OCI-LY7 (cell line): ENCODE results near the gene TGM4. TPM values are rescaled to one million over a fixed set of nuclear protein-coding genes. Genes with fewer than 3 reads are reported as not detected.

Experiments used
- BruUV-seq: library from RNA; stranded (reverse); fragments of 400-500 nt; replicated peaks from 2 replicates; lab custom pipeline; 2021; lab: Mats Ljungman, UMichigan
- CTCF ChIA-PET: fragments of 300-600 bp; sonication (Branson Sonifier 250); formaldehyde crosslinking; loops from one replicate; lab custom pipeline; 2022; ENCODE audit warnings: antibody characterized with exemption; ENCODE audit not compliant: unreplicated experiment; lab: Charles Lee
- POLR2A ChIA-PET: fragments of 300-600 bp; sonication (Branson Sonifier 250); formaldehyde crosslinking; loops from one replicate; lab custom pipeline; 2022; ENCODE audit warnings: antibody characterized with exemption; lab: Charles Lee
- DNase-seq: peaks from one replicate; pipeline ENCODE4 v3.0.0-alpha.2; 2015; ENCODE audit warnings: low spot score
- H2AFZ ChIP-seq: fragments of 200-600 bp; sonication (generic), shearing (Covaris generic); 2 replicates; pipeline ENCODE4 v1.6.1; 2014; ENCODE audit warnings: mild to moderate bottlenecking, antibody characterized with exemption, low read length, moderate library complexity
- H3K27ac ChIP-seq: fragments of 200-600 bp; sonication (generic); 2 replicates; pipeline ENCODE4 v1.5.1; 2014; ENCODE audit warnings: mixed run types, low read depth, mild to moderate bottlenecking, moderate library complexity, low read length, inconsistent platforms; ENCODE audit not compliant: poor library complexity, severe bottlenecking
- H3K36me3 ChIP-seq: fragments of 200-600 bp; sonication (generic); 2 replicates; pipeline ENCODE4 v1.6.1; 2014; ENCODE audit warnings: mild to moderate bottlenecking, antibody characterized with exemption, low read length, moderate library complexity, mixed read lengths; ENCODE audit not compliant: insufficient read depth
- H3K4me1 ChIP-seq: fragments of 200-600 bp; sonication (generic); 2 replicates; pipeline ENCODE4 v1.5.1; 2014; ENCODE audit warnings: mild to moderate bottlenecking, low read length; ENCODE audit not compliant: insufficient read depth, poor library complexity, severe bottlenecking
- H3K4me2 ChIP-seq: fragments of 200-600 bp; sonication (generic); 2 replicates; pipeline ENCODE4 v1.6.1; 2014; ENCODE audit warnings: mild to moderate bottlenecking, low read length
- H3K4me3 ChIP-seq: fragments of 200-600 bp; sonication (generic); 2 replicates; pipeline ENCODE4 v1.5.1; 2014; ENCODE audit warnings: mild to moderate bottlenecking, low read depth, low read length; ENCODE audit not compliant: poor library complexity, severe bottlenecking
- H3K79me2 ChIP-seq: fragments of 200-600 bp; sonication (generic); 2 replicates; pipeline ENCODE4 v1.6.1; 2016; ENCODE audit warnings: low read depth, mild to moderate bottlenecking, low read length, moderate library complexity, mixed read lengths; ENCODE audit not compliant: insufficient read depth
- H3K9me2 ChIP-seq: fragments of 200-600 bp; sonication (generic); 2 replicates; pipeline ENCODE4 v1.6.1; 2016; ENCODE audit warnings: mild to moderate bottlenecking, low read length, mixed read lengths; ENCODE audit not compliant: insufficient read depth
- H3K9me3 ChIP-seq: fragments of 200-600 bp; sonication (generic); 2 replicates; pipeline ENCODE4 v1.6.1; 2014; ENCODE audit warnings: mild to moderate bottlenecking, mixed run types, low read length, mixed read lengths
- H4K20me1 ChIP-seq: fragments of 200-600 bp; sonication (generic); 2 replicates; pipeline ENCODE4 v1.6.1; 2014; ENCODE audit warnings: mild to moderate bottlenecking, antibody characterized with exemption, low read length, moderate library complexity, mixed read lengths; ENCODE audit not compliant: insufficient read depth
- CTCF ChIP-seq: fragments of 200-600 bp; sonication (generic); conservative IDR thresholded peaks from 2 replicates; pipeline ENCODE4 v1.5.1; 2014; ENCODE audit warnings: mild to moderate bottlenecking, antibody characterized with exemption, low read length, moderate library complexity, mixed read lengths
- EZH2phosphoT487 ChIP-seq: fragments of 200-600 bp; sonication (generic); IDR thresholded peaks from 2 replicates; pipeline ENCODE4 v1.6.1; 2018; ENCODE audit warnings: low read depth, borderline replicate concordance, mild to moderate bottlenecking, mixed run types, antibody characterized with exemption, low read length, moderate library complexity, mixed read lengths
- intact Hi-C: fragments of 100-400 bp; cut with micrococcal nuclease; formaldehyde crosslinking; loops from one replicate; pipeline ENCODE4 v1.10.0; 2022; ENCODE audit not compliant: unreplicated experiment
- total RNA-seq, 2 experiments: library from RNA; depleted of rRNA in 1 of 2; stranded (reverse); fragments of >200 nt in 1 of 2; shearing (Covaris generic) in 1 of 2; gene quantifications; 2 replicates each; pipeline ENCODE4 v1.2.3, GENCODE V29; 2014 to 2022

TGM4 gene
- total RNA-seq, 2 experiments from 2014 or later: not detected

DNA sequence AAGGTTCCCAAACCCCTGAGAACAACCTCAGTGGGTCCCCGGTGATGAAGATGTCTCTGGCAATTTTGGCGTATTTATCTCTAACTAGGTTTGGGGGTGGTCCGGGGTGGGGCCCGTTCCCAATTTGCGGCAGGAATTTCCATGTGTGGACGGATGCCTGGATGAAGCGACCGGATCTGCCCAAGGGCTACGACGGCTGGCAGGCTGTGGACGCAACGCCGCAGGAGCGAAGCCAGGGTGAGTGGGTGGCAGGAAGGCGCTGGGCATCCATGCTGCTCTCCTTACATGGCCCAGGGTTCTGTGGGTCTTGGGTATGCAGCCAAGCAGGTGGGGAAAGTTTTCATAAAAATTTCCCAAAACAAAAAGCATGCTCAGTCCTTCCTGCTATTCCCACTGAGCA lies 29.3 kb downstream of the TGM4 start:
- no peaks in the 10 kb centered on the region for H3K36me3 ChIP-seq
- BruUV-seq: no TSS peak
- ChIA-PET POLR2A (no interaction called here), CTCF (no interaction called here)
- H3K9me2 ChIP-seq: no peaks in the 10 kb centered on the region
- H3K4me2 ChIP-seq: no peak overlapping the region
- no peak for DNase-seq
- no peak for TF ChIP-seq CTCF
- TF ChIP-seq EZH2phosphoT487: no peak
- H2AFZ ChIP-seq: no peak overlapping the region
- H3K79me2 ChIP-seq: no peaks in the 10 kb centered on the region
- no peaks in the 10 kb centered on the region for H3K4me1 ChIP-seq
- no peaks in the 10 kb centered on the region for H4K20me1 ChIP-seq
- no peaks in the 10 kb centered on the region for H3K9me3 ChIP-seq
- H3K27ac ChIP-seq: no peak overlapping the region
- intact Hi-C loops: no loop called here
- H3K4me3 ChIP-seq: no peak overlapping the region

- CTCF ChIA-PET: no interaction called here
- Histone ChIP-seq H3K4me3 (no peak overlapping the region), H2AFZ (no peak overlapping the region), H3K36me3 (no peaks in the 10 kb centered on the region), H3K9me3 (no peaks in the 10 kb centered on the region), H3K27ac (no peak overlapping the region), H4K20me1 (no peaks in the 10 kb centered on the region), H3K79me2 (no peaks in the 10 kb centered on the region), H3K4me1 (no peaks in the 10 kb centered on the region), H3K9me2 (no peaks in the 10 kb centered on the region), H3K4me2 (no peak overlapping the region)
- BruUV-seq: no TSS peak
- intact Hi-C loops: no loop called here
- POLR2A ChIA-PET: interaction anchor here (0.7 kb wide), 1 partner anchor 21 kb away, joined by 4 read pairs; no protein-coding TSS in a partner anchor
- no peak for DNase-seq
- TF ChIP-seq EZH2phosphoT487 (no peak), CTCF (no peak)
These were observed 31.2 kb downstream of the TGM4 start for GRCh38 chr3:44905446-44906157.

- H3K36me3 ChIP-seq: no peaks in the 10 kb centered on the region
- no peaks in the 10 kb centered on the region for H4K20me1 ChIP-seq
- ChIA-PET CTCF (no interaction called here), POLR2A (interaction anchor here (0.6 to 1.6 kb wide), 2 partner anchors 17 to 478 kb away, joined by 4 to 6 read pairs; no protein-coding TSS in a partner anchor)
- DNase-seq: no peak
- H3K27ac ChIP-seq: no peak overlapping the region
- H3K79me2 ChIP-seq: no peaks in the 10 kb centered on the region
- no peaks in the 10 kb centered on the region for H3K9me3 ChIP-seq
- intact Hi-C loops: no loop called here
- no peaks in the 10 kb centered on the region for H3K9me2 ChIP-seq
- no peak overlapping the region for H3K4me2 ChIP-seq
- H3K4me1 ChIP-seq: no peaks in the 10 kb centered on the region
- no peak for TF ChIP-seq EZH2phosphoT487
- TF ChIP-seq CTCF: no peak
- no peak overlapping the region for H2AFZ ChIP-seq
- no peak overlapping the region for H3K4me3 ChIP-seq
- no TSS peak for BruUV-seq
These were observed 32.6 kb downstream of the TGM4 start for GRCh38 chr3:44906997-44907396.
